Thyroid gland (tissue), 4 donors: Measurements from ENCODE around the gene NOC3L. TPM values are rescaled to one million over a fixed set of nuclear protein-coding genes. Genes with fewer than 3 reads are reported as not detected.
"Not testable (repeated sequence)": the region's sequence is repeated elsewhere in the genome, so short reads cannot be mapped to it uniquely, and the experiment has no call there.

Experiments
- DNase-seq, 2 donors: peaks; one replicate each; pipeline ENCODE4 v3.0.0-alpha.2; 2019
- H3K27ac ChIP-seq, 3 donors: fragments of 200-600 bp; sonication (generic); 1 replicate in 2 of 3; 2 replicates in 1 of 3; pipeline ENCODE4 v1.5.1; 2016 to 2019; ENCODE audit warnings: mild to moderate bottlenecking in 1 of 3, moderate library complexity in 1 of 3
- H3K27me3 ChIP-seq: fragments of 200-600 bp; sonication (generic); one replicate; pipeline ENCODE4 v1.5.1; 2019
- H3K36me3 ChIP-seq, 2 donors: fragments of 200-600 bp; sonication (generic); one replicate each; pipeline ENCODE4 v1.5.1; 2016 to 2019
- H3K4me1 ChIP-seq, 2 donors: fragments of 200-600 bp; sonication (generic); one replicate each; pipeline ENCODE4 v1.5.1; 2017 to 2019
- H3K4me3 ChIP-seq, 3 donors: fragments of 200-600 bp; sonication (generic); replicated peaks in 1 of 3; 1 replicate in 2 of 3; 2 replicates in 1 of 3; pipeline ENCODE4 v1.5.1; 2016; ENCODE audit warnings: mild to moderate bottlenecking in 1 of 3
- H3K9me3 ChIP-seq: fragments of 200-600 bp; sonication (generic); one replicate; pipeline ENCODE4 v1.5.1; 2017
- CTCF ChIP-seq, 6 experiments: fragments of 200-600 bp in 3 of 6; fragments of 450-650 bp in 3 of 6; sonication (generic) in 3 of 6; IDR thresholded peaks; one replicate each; pipeline ENCODE4 v1.5.1; 2016 to 2019; ENCODE audit warnings: antibody characterized with exemption in 6 of 6, mild to moderate bottlenecking in 2 of 6, inconsistent platforms in 1 of 6, moderate library complexity in 1 of 6
- POLR2A ChIP-seq, 2 donors: fragments of 450-650 bp; IDR thresholded peaks; one replicate each; pipeline ENCODE4 v1.6.1; 2017; ENCODE audit warnings: antibody characterized with exemption in 2 of 2, mild to moderate bottlenecking in 2 of 2, moderate library complexity in 1 of 2
- WGBS, 2 donors: methylation state at CpG; one replicate each; pipeline ENCODE4 v1.1.5; 2017; 5-methylcytosine and 5-hydroxymethylcytosine counted together
- intact Hi-C: fragments of 100-400 bp; cut with DNase I; formaldehyde crosslinking; loops from one replicate; pipeline ENCODE4 v1.15.1; 2023
- total RNA-seq, 4 donors: library from RNA; depleted of rRNA; stranded (reverse); fragments of >200 nt; gene quantifications; one replicate each; pipeline ENCODE4 v1.2.3, GENCODE V29; 2016

Gene NOC3L
- total RNA-seq, 4 donors from 2014 or later = 18.9 to 35.6 (median 25.4) TPM

- Histone ChIP-seq H3K36me3 (peaks cover 17 to 21% of the 10 kb centered on the region in 2 donors), H3K27ac (no peak overlapping the region), H3K4me3 (no peak overlapping the region), H3K27me3 (no peaks in the 10 kb centered on the region), H3K4me1 (no peaks in the 10 kb centered on the region), H3K9me3 (no peaks in the 10 kb centered on the region)
- intact Hi-C loops = no loop called here
- 91 to 94% methylated on average over 3 of the region's 3 CpGs for WGBS, 2 donors
- no peak for TF ChIP-seq POLR2A (IDR thresholded peaks at IDR 0.05)
- TF ChIP-seq CTCF (IDR thresholded peaks at IDR 0.05) = no peak
- DNase-seq = no peak
Observed at GRCh38 chr10:94353336-94353735, 9.4 kb downstream of the NOC3L start.

GRCh38 chr10:94351089-94351488, 11.7 kb downstream of the NOC3L start:
- intact Hi-C loops = no loop called here
- TF ChIP-seq CTCF (IDR thresholded peaks at IDR 0.05) = no peak
- TF ChIP-seq POLR2A (IDR thresholded peaks at IDR 0.05) = no peak

GRCh38 chr10:94350500-94350899, 12.2 kb downstream of the NOC3L start:
- WGBS, 2 donors = 79 to 88% methylated on average over 4 of the region's 4 CpGs
- intact Hi-C loops = not testable (repeated sequence)

More at GRCh38 chr10:94351089-94351488, 11.7 kb downstream of the NOC3L start:
- Histone ChIP-seq H3K4me3 (no peak overlapping the region), H3K4me1 (no peaks in the 10 kb centered on the region), H3K27me3 (no peaks in the 10 kb centered on the region), H3K9me3 (no peaks in the 10 kb centered on the region), H3K27ac (no peak overlapping the region), H3K36me3 (peaks cover 9 to 20% of the 10 kb centered on the region in 2 donors)
- DNase-seq = no peak

GRCh38 chr10:94349327-94349726, 13.4 kb downstream of the NOC3L start:
- Histone ChIP-seq H3K4me3 (no peak overlapping the region), H3K27ac (no peak overlapping the region), H3K4me1 (no peaks in the 10 kb centered on the region), H3K27me3 (no peaks in the 10 kb centered on the region), H3K9me3 (no peaks in the 10 kb centered on the region), H3K36me3 (peaks cover 16 to 22% of the 10 kb centered on the region in 2 donors)
- DNase-seq = no peak
- WGBS, 2 donors = 79 to 87% methylated on average over 3 of the region's 3 CpGs
- intact Hi-C loops = no loop called here
- TF ChIP-seq CTCF (IDR thresholded peaks at IDR 0.05) (no peak), POLR2A (IDR thresholded peaks at IDR 0.05) (no peak)

More at GRCh38 chr10:94350500-94350899, 12.2 kb downstream of the NOC3L start:
- not testable (repeated sequence) for H3K4me3 ChIP-seq, H3K4me1 ChIP-seq, H3K9me3 ChIP-seq, H3K27me3 ChIP-seq, H3K27ac ChIP-seq
- H3K36me3 ChIP-seq = peaks cover 9 to 22% of the 10 kb centered on the region in 2 donors
- DNase-seq = peak in 1 of 2 donors; percentile 34

GRCh38 chr10:94344522-94345122, 18.1 kb downstream of the NOC3L start:
- WGBS, 2 donors = 94% methylated on average over 6 of the region's 6 CpGs

More at GRCh38 chr10:94344522-94345122, 18.1 kb downstream of the NOC3L start:
- peaks cover 12 to 21% of the 10 kb centered on the region in 2 donors for H3K36me3 ChIP-seq
- H3K4me3 ChIP-seq = no peak overlapping the region
- H3K27ac ChIP-seq = no peak overlapping the region
- H3K27me3 ChIP-seq = no peaks in the 10 kb centered on the region
- no peak for TF ChIP-seq CTCF (IDR thresholded peaks at IDR 0.05)
- no peak for TF ChIP-seq POLR2A (IDR thresholded peaks at IDR 0.05)
- intact Hi-C loops = no loop called here
- no peak for DNase-seq
- no peaks in the 10 kb centered on the region for H3K9me3 ChIP-seq
- H3K4me1 ChIP-seq = no peaks in the 10 kb centered on the region
